Keratinocyte (primary cell): ENCODE measurements around the gene ATP8A2. TPM values are rescaled to one million over a fixed set of nuclear protein-coding genes. Genes with fewer than 3 reads are reported as not detected.

Experiments used
- DNase-seq: peaks from one replicate; pipeline ENCODE4 v3.0.0-alpha.2; 2011; ENCODE audit warnings: low read depth, missing footprints, low spot score
- FAIRE-seq: peaks from 2 replicates; lab custom pipeline; 2011; peaks lifted over from hg19 to GRCh38; lab: Jason Lieb, UNC
- H2AFZ ChIP-seq: 2 replicates; pipeline ENCODE4 v1.6.0; 2012; ENCODE audit warnings: low read length, control low read depth, inconsistent platforms; ENCODE audit not compliant: control insufficient read depth
- H3K27ac ChIP-seq: 2 replicates; pipeline ENCODE4 v1.5.1; 2011; ENCODE audit warnings: low read length; ENCODE audit not compliant: control insufficient read depth, insufficient read depth
- H3K27me3 ChIP-seq: 3 replicates; pipeline ENCODE4 v1.6.0; 2011; ENCODE audit warnings: low read length; ENCODE audit not compliant: control insufficient read depth, insufficient read depth; ENCODE audit errors: extremely low read depth
- H3K36me3 ChIP-seq, 2 experiments: 2 replicates in 1 of 2; 3 replicates in 1 of 2; pipeline ENCODE4 v1.5.1; 2011; ENCODE audit warnings: low read length in 2 of 2, mild to moderate bottlenecking in 1 of 2; ENCODE audit not compliant: control insufficient read depth in 2 of 2, insufficient read depth in 2 of 2; ENCODE audit errors: extremely low read depth in 1 of 2
- H3K4me1 ChIP-seq: 3 replicates; pipeline ENCODE4 v1.5.1; 2011; ENCODE audit warnings: low read length; ENCODE audit not compliant: control insufficient read depth, insufficient read depth; ENCODE audit errors: extremely low read depth
- H3K4me2 ChIP-seq: 3 replicates; pipeline ENCODE4 v1.6.0; 2011; ENCODE audit warnings: low read depth, low read length; ENCODE audit not compliant: control insufficient read depth, insufficient read depth; ENCODE audit errors: extremely low read depth
- H3K4me3 ChIP-seq, 3 experiments: fragments of 200-600 bp in 1 of 3; sonication (generic) in 1 of 3; 2 replicates in 2 of 3; 3 replicates in 1 of 3; pipeline ENCODE4 v1.5.1; 2011 to 2016; ENCODE audit warnings: low read length in 3 of 3, mild to moderate bottlenecking in 3 of 3, control low read depth in 2 of 3, inconsistent platforms in 1 of 3, low read depth in 1 of 3, mixed read lengths in 1 of 3, mixed run types in 1 of 3, moderate library complexity in 1 of 3; ENCODE audit not compliant: control insufficient read depth in 2 of 3, insufficient read depth in 2 of 3; ENCODE audit errors: extremely low read depth in 1 of 3
- H3K79me2 ChIP-seq: 2 replicates; pipeline ENCODE4 v1.6.0; 2012; ENCODE audit warnings: low read length; ENCODE audit not compliant: control insufficient read depth, insufficient read depth
- H3K9ac ChIP-seq: 3 replicates; pipeline ENCODE4 v1.6.0; 2011; ENCODE audit warnings: low read length; ENCODE audit not compliant: control insufficient read depth, insufficient read depth; ENCODE audit errors: extremely low read depth
- H3K9me1 ChIP-seq: 3 replicates; pipeline ENCODE4 v1.6.0; 2011; ENCODE audit warnings: low read length; ENCODE audit not compliant: control insufficient read depth, insufficient read depth; ENCODE audit errors: extremely low read depth
- H3K9me3 ChIP-seq: 2 replicates; pipeline ENCODE4 v1.5.1; 2012; ENCODE audit warnings: low read depth, low read length; ENCODE audit not compliant: control insufficient read depth
- H4K20me1 ChIP-seq: 3 replicates; pipeline ENCODE4 v1.6.0; 2011; ENCODE audit warnings: low read length; ENCODE audit not compliant: control insufficient read depth, insufficient read depth; ENCODE audit errors: extremely low read depth
- EZH2 ChIP-seq: IDR thresholded peaks from one replicate; pipeline ENCODE4 v1.6.1; 2012; ENCODE audit warnings: inconsistent platforms, mild to moderate bottlenecking, low read length, moderate library complexity
- dilution Hi-C: fragments of 300-500 bp; cut with MboI; formaldehyde crosslinking; loops from one replicate; pipeline ENCODE4 v1.7.0; 2020; ENCODE audit warnings: low sequenced_read_pairs; ENCODE audit not compliant: extremely low pct_ligation_motif_present
- polyA plus RNA-seq, 5 experiments: library from polyadenylated mRNA; depleted of rRNA in 3 of 5; stranded (reverse) in 3 of 5; stranded (forward) in 1 of 5; unstranded in 1 of 5; fragments of >200 nt; gene quantifications; 1 replicate in 1 of 5; 2 replicates in 3 of 5; 3 replicates in 1 of 5; pipeline versions ENCODE4 v1.2.1 to v1.2.3, GENCODE V29; 2011 to 2012; ENCODE audit warnings: missing spikeins in 2 of 5, low read depth in 1 of 5, low replicate concordance in 1 of 5
- TF ChIP-seq, protein P1 (sequence below), 3 experiments: IDR thresholded peaks in 1 of 3; conservative IDR thresholded peaks in 1 of 3; optimal IDR thresholded peaks in 1 of 3; 2 replicates in 2 of 3; 3 replicates in 1 of 3; pipeline versions ENCODE3 to v1.5.1; 2011; ENCODE audit warnings: low read length in 3 of 3, mild to moderate bottlenecking in 3 of 3, moderate library complexity in 2 of 3, control low read depth in 1 of 3, inconsistent platforms in 1 of 3; ENCODE audit not compliant: insufficient read depth in 2 of 3; ENCODE audit errors: extremely low read depth in 1 of 3

Gene ATP8A2
- polyA plus RNA-seq, 1 donor (not counting 4 experiments of a cell fraction or from before 2014, with no cell fraction given), result 0.16 TPM

DNA sequence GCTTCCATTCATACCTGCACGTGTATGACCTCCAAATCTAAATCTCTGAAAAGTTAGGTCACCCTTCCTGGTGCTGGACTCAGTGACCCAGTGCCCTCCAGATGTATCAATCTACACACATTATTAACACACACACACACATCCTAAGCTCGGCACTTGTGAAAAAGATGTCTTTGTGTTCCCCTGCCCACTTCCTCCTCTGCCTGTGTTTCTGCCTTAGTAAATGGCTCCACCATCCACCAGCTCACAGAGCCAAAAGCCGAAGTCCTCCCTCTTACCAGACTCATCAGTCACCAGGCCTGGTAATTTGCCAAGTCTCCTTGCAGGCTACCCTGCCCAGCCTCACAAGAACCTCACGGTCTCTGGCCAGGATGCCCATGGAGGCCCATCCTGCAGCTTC lies 548.5 kb downstream of the ATP8A2 start:
- Histone ChIP-seq H3K4me3 (no peak overlapping the region), H3K4me1 (no peaks in the 10 kb centered on the region), H3K36me3 (no peaks in the 10 kb centered on the region), H2AFZ (no peak overlapping the region), H3K27ac (no peak overlapping the region), H3K4me2 (no peak overlapping the region), H3K9me1 (no peaks in the 10 kb centered on the region), H3K79me2 (no peaks in the 10 kb centered on the region), H3K9me3 (no peaks in the 10 kb centered on the region), H4K20me1 (no peaks in the 10 kb centered on the region), H3K9ac (no peak overlapping the region), H3K27me3 (no peaks in the 10 kb centered on the region)
- dilution Hi-C loops, result no loop called here
- TF ChIP-seq, protein P1, sequence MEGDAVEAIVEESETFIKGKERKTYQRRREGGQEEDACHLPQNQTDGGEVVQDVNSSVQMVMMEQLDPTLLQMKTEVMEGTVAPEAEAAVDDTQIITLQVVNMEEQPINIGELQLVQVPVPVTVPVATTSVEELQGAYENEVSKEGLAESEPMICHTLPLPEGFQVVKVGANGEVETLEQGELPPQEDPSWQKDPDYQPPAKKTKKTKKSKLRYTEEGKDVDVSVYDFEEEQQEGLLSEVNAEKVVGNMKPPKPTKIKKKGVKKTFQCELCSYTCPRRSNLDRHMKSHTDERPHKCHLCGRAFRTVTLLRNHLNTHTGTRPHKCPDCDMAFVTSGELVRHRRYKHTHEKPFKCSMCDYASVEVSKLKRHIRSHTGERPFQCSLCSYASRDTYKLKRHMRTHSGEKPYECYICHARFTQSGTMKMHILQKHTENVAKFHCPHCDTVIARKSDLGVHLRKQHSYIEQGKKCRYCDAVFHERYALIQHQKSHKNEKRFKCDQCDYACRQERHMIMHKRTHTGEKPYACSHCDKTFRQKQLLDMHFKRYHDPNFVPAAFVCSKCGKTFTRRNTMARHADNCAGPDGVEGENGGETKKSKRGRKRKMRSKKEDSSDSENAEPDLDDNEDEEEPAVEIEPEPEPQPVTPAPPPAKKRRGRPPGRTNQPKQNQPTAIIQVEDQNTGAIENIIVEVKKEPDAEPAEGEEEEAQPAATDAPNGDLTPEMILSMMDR (optimal IDR thresholded peaks at IDR 0.05 in 1 of 3, IDR thresholded peaks at IDR 0.05 in 1 of 3, conservative IDR thresholded peaks at IDR 0.05 in 1 of 3; ENCODE audit: extremely low read depth in 1 of 3, insufficient read depth in 2 of 3, low read length in 3 of 3), result no peak
- TF ChIP-seq EZH2, result no peak
- DNase-seq (no peak), FAIRE-seq (no peak)

DNA sequence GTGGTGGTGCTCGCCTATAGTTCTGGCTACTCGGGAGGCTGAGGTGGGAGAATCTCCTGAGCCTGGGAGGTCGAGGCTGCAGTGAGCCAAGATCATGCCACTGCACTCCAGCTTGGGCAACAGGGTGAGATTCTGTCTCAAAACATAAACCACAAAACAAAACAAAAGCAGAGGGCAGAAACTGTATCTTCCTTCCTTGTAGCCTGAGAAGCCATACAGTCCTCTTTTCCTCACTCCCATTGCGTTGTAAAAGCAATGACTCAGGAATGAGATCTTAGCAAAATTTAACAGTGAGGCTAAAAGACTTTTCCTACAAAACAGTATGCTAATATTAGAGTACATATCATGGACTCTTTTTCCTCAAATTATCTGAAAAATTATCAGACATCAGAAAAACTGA lies 549.2 kb downstream of the ATP8A2 start:
- no peak for TF ChIP-seq EZH2
- TF ChIP-seq, protein P1 (optimal IDR thresholded peaks at IDR 0.05 in 1 of 3, IDR thresholded peaks at IDR 0.05 in 1 of 3, conservative IDR thresholded peaks at IDR 0.05 in 1 of 3; ENCODE audit: extremely low read depth in 1 of 3, insufficient read depth in 2 of 3, low read length in 3 of 3), result no peak
- H3K4me2 ChIP-seq, result no peak overlapping the region
- no peaks in the 10 kb centered on the region for H3K9me3 ChIP-seq
- no peaks in the 10 kb centered on the region for H3K79me2 ChIP-seq
- H3K27me3 ChIP-seq, result no peaks in the 10 kb centered on the region
- DNase-seq (no peak), FAIRE-seq (no peak)
- H3K9ac ChIP-seq, result no peak overlapping the region
- no peaks in the 10 kb centered on the region for H3K4me1 ChIP-seq
- no peaks in the 10 kb centered on the region for H4K20me1 ChIP-seq
- dilution Hi-C loops, result no loop called here
- H3K4me3 ChIP-seq, result no peak overlapping the region
- H3K27ac ChIP-seq, result no peak overlapping the region
- no peaks in the 10 kb centered on the region for H3K36me3 ChIP-seq
- H2AFZ ChIP-seq, result no peak overlapping the region
- no peaks in the 10 kb centered on the region for H3K9me1 ChIP-seq
